OCI-LY1 (cell line): ENCODE measurements around the gene PARL.

ENCODE experiments used
- H2AFZ ChIP-seq: fragments of 200-600 bp; sonication (generic), shearing (Covaris generic); 2 replicates; pipeline ENCODE4 v1.6.0; 2014; ENCODE audit warnings: antibody characterized with exemption, mild to moderate bottlenecking, low read length
- H3F3A ChIP-seq: fragments of 200-600 bp; sonication (generic), shearing (Covaris generic); 2 replicates; pipeline ENCODE4 v1.6.0; 2014; ENCODE audit warnings: mild to moderate bottlenecking, antibody characterized with exemption, low read length, moderate library complexity; ENCODE audit not compliant: insufficient read depth
- H3K27ac ChIP-seq: fragments of 200-600 bp; sonication (generic); 2 replicates; pipeline ENCODE4 v1.5.1; 2014; ENCODE audit warnings: low read length, mixed run types, mild to moderate bottlenecking, low read depth; ENCODE audit not compliant: poor library complexity, severe bottlenecking
- H3K27me3 ChIP-seq: fragments of 200-600 bp; sonication (generic); 2 replicates; pipeline ENCODE4 v1.6.0; 2014; ENCODE audit warnings: antibody characterized with exemption, mild to moderate bottlenecking, low read length, moderate library complexity; ENCODE audit not compliant: insufficient read depth
- H3K36me3 ChIP-seq: fragments of 200-600 bp; sonication (generic); 2 replicates; pipeline ENCODE4 v1.6.1; 2014; ENCODE audit warnings: mild to moderate bottlenecking, antibody characterized with exemption, low read length, moderate library complexity, mixed read lengths; ENCODE audit not compliant: insufficient read depth
- H3K4me1 ChIP-seq: fragments of 200-600 bp; sonication (generic); 2 replicates; pipeline ENCODE4 v1.5.1; 2014; ENCODE audit warnings: mild to moderate bottlenecking, low read length, moderate library complexity; ENCODE audit not compliant: insufficient read depth, severe bottlenecking
- H3K4me2 ChIP-seq: fragments of 200-600 bp; sonication (generic), shearing (Covaris generic); 2 replicates; pipeline ENCODE4 v1.6.1; 2014; ENCODE audit warnings: low read length
- H3K4me3 ChIP-seq: fragments of 200-600 bp; sonication (generic); 2 replicates; pipeline ENCODE4 v1.5.1; 2014; ENCODE audit warnings: low read length, low read depth, mild to moderate bottlenecking, mixed read lengths; ENCODE audit not compliant: poor library complexity, severe bottlenecking
- H3K79me2 ChIP-seq: fragments of 200-600 bp; shearing (Covaris generic); 2 replicates; pipeline ENCODE4 v1.6.1; 2016; ENCODE audit warnings: mixed run types, low read length, mixed read lengths; ENCODE audit not compliant: insufficient read depth
- H3K9ac ChIP-seq: fragments of 200-600 bp; sonication (generic), shearing (Covaris generic); 2 replicates; pipeline ENCODE4 v1.6.1; 2014; ENCODE audit warnings: mild to moderate bottlenecking, low read length, mixed read lengths
- H3K9me2 ChIP-seq: fragments of 200-600 bp; sonication (generic), shearing (Covaris generic); 2 replicates; pipeline ENCODE4 v1.6.1; 2014; ENCODE audit warnings: low read depth, mild to moderate bottlenecking, low read length, mixed read lengths
- H3K9me3 ChIP-seq: fragments of 200-600 bp; shearing (Covaris generic); 2 replicates; pipeline ENCODE4 v1.6.1; 2014; ENCODE audit warnings: low read length, mixed read lengths
- H4K20me1 ChIP-seq: fragments of 200-600 bp; sonication (generic), shearing (Covaris generic); 2 replicates; pipeline ENCODE4 v1.6.0; 2016; ENCODE audit warnings: mild to moderate bottlenecking, low read length; ENCODE audit not compliant: insufficient read depth
- CTCF ChIP-seq: fragments of 200-600 bp; sonication (generic), shearing (Covaris generic); IDR thresholded peaks from 2 replicates; pipeline ENCODE4 v1.5.1; 2017; ENCODE audit warnings: mild to moderate bottlenecking, antibody characterized with exemption, low read length, moderate library complexity, mixed read lengths
- EZH2 ChIP-seq: fragments of 200-600 bp; sonication (generic), shearing (Covaris generic); IDR thresholded peaks from 2 replicates; pipeline ENCODE4 v1.8.0; 2017; ENCODE audit warnings: borderline replicate concordance, mixed run types, mild to moderate bottlenecking, antibody characterized with exemption, low read length, moderate library complexity, mixed read lengths

PARL gene

DNA sequence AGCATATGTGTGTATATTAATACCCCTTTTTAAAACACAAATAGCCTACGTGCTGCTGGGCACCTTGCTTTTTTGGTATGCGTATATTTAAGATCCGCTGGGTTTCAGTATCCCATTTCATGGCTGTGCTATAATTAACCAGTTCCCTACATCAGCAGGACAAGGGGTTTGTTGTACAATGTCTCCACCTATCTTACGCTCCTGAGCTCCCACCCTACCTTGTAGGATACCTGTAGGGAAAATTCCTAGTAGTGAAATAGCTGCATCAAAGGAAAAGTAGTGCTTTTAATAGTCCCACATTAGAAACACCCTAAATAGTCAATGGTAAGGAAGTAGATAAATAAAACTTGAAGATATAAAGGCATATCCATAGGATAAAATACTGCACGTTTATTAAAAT is 60.7 kb downstream of the PARL start:
- Histone ChIP-seq H3K4me3 (peak overlapping the region; percentile 64), H3K9ac (no peak overlapping the region; the same call in 1 of the 2 replicates)
- TF ChIP-seq CTCF = no peak
- no peak for TF ChIP-seq EZH2

GRCh38 chr3:183822631-183823030 is 62.0 kb downstream of the PARL start:
- H3K9me3 ChIP-seq = no peaks in the 10 kb centered on the region
- H3K27me3 ChIP-seq = no peaks in the 10 kb centered on the region
- H3K79me2 ChIP-seq = no peaks in the 10 kb centered on the region
- no peaks in the 10 kb centered on the region; the same call in 1 of the 2 replicates for H3K36me3 ChIP-seq
- H3K4me3 ChIP-seq = no peak overlapping the region
- H2AFZ ChIP-seq = no peak overlapping the region
- H4K20me1 ChIP-seq = no peaks in the 10 kb centered on the region
- H3K27ac ChIP-seq = no peak overlapping the region
- no peaks in the 10 kb centered on the region for H3K9me2 ChIP-seq
- H3K4me2 ChIP-seq = no peak overlapping the region
- H3K9ac ChIP-seq = no peak overlapping the region
- H3K4me1 ChIP-seq = peaks cover 16% of the 10 kb centered on the region
- peaks cover 9% of the 10 kb centered on the region; the same call in 1 of the 2 replicates for H3F3A ChIP-seq
- no peak for TF ChIP-seq CTCF
- TF ChIP-seq EZH2 = no peak

More for the DNA sequence above, 60.7 kb downstream of the PARL start:
- H3K4me2 ChIP-seq = peak overlapping the region; percentile 68
- H3K27me3 ChIP-seq = no peaks in the 10 kb centered on the region
- H3K9me2 ChIP-seq = no peaks in the 10 kb centered on the region
- no peaks in the 10 kb centered on the region for H4K20me1 ChIP-seq
- no peak overlapping the region for H3K27ac ChIP-seq
- H3K9me3 ChIP-seq = no peaks in the 10 kb centered on the region
- H3F3A ChIP-seq = peaks cover 9% of the 10 kb centered on the region; the same call in 1 of the 2 replicates
- H3K36me3 ChIP-seq = peaks cover under 1% of the 10 kb centered on the region; the same call in 1 of the 2 replicates
- peaks cover 16% of the 10 kb centered on the region for H3K4me1 ChIP-seq
- H2AFZ ChIP-seq = no peak overlapping the region
- no peaks in the 10 kb centered on the region for H3K79me2 ChIP-seq

- Histone ChIP-seq H3K27me3 (no peaks in the 10 kb centered on the region), H3K9ac (no peak overlapping the region), H3K79me2 (no peaks in the 10 kb centered on the region), H4K20me1 (no peaks in the 10 kb centered on the region), H3F3A (no peaks in the 10 kb centered on the region; the same call in 1 of the 2 replicates), H3K4me1 (peaks cover 26% of the 10 kb centered on the region), H3K4me3 (no peak overlapping the region), H3K27ac (no peak overlapping the region), H3K9me2 (no peaks in the 10 kb centered on the region), H3K36me3 (peaks cover 7% of the 10 kb centered on the region; the same call in 1 of the 2 replicates), H3K4me2 (no peak overlapping the region), H2AFZ (no peak overlapping the region), H3K9me3 (no peaks in the 10 kb centered on the region)
- no peak for TF ChIP-seq CTCF
- no peak for TF ChIP-seq EZH2
These were observed 64.8 kb downstream of the PARL start for GRCh38 chr3:183819831-183820230.
